Measurements from ENCODE around the gene SLC29A4. TPM values are rescaled to one million over a fixed set of nuclear protein-coding genes. Genes with fewer than 3 reads are reported as not detected.

The SLC29A4 gene
- polyA plus RNA-seq, 1 donor (not counting 4 experiments of a cell fraction or from before 2014, with no cell fraction given), result 0.43 TPM

- Histone ChIP-seq H3K27ac (ENCODE audit: control insufficient read depth, insufficient read depth, low read length) (no peak overlapping the region), H3K4me2 (ENCODE audit: control insufficient read depth, extremely low read depth, insufficient read depth, low read depth, low read length) (no peak overlapping the region), H3K9me3 (ENCODE audit: control insufficient read depth, low read depth, low read length) (no peaks in the 10 kb centered on the region), H3K36me3 (ENCODE audit: control insufficient read depth in 2 of 2, extremely low read depth in 1 of 2, insufficient read depth in 2 of 2, low read length in 2 of 2) (peaks cover 15 to 17% of the 10 kb centered on the region in 2 experiments), H3K9ac (ENCODE audit: control insufficient read depth, extremely low read depth, insufficient read depth, low read length) (no peak overlapping the region), H4K20me1 (ENCODE audit: control insufficient read depth, extremely low read depth, insufficient read depth, low read length) (no peaks in the 10 kb centered on the region), H3K9me1 (ENCODE audit: control insufficient read depth, extremely low read depth, insufficient read depth, low read length) (no peaks in the 10 kb centered on the region), H3K27me3 (ENCODE audit: control insufficient read depth, extremely low read depth, insufficient read depth, low read length) (no peaks in the 10 kb centered on the region), H2AFZ (ENCODE audit: control insufficient read depth, low read length) (no peak overlapping the region), H3K4me1 (ENCODE audit: control insufficient read depth, extremely low read depth, insufficient read depth, low read length) (no peaks in the 10 kb centered on the region), H3K79me2 (ENCODE audit: control insufficient read depth, insufficient read depth, low read length) (no peaks in the 10 kb centered on the region), H3K4me3 (ENCODE audit: control insufficient read depth in 2 of 3, extremely low read depth in 1 of 3, insufficient read depth in 2 of 3, low read depth in 1 of 3, low read length in 3 of 3) (no peak overlapping the region)
- TF ChIP-seq CTCF (optimal IDR thresholded peaks at IDR 0.05 in 1 of 3, IDR thresholded peaks at IDR 0.05 in 1 of 3, conservative IDR thresholded peaks at IDR 0.05 in 1 of 3; ENCODE audit: extremely low read depth in 1 of 3, insufficient read depth in 2 of 3, low read length in 3 of 3) (no peak), EZH2 (IDR thresholded peaks at IDR 0.05; ENCODE audit: low read length) (no peak)
- FAIRE-seq, result no peak
- DNase-seq (ENCODE audit: low read depth, low spot score), result no peak
- dilution Hi-C loops (cut with MboI; ENCODE audit: extremely low pct_ligation_motif_present, low sequenced_read_pairs), result no loop called here
These were observed 42.2 kb downstream of the SLC29A4 start for GRCh38 chr7:5324961-5325360.

- Histone ChIP-seq H3K4me3 (ENCODE audit: control insufficient read depth in 2 of 3, extremely low read depth in 1 of 3, insufficient read depth in 2 of 3, low read depth in 1 of 3, low read length in 3 of 3) (no peak overlapping the region), H4K20me1 (ENCODE audit: control insufficient read depth, extremely low read depth, insufficient read depth, low read length) (peaks cover 7% of the 10 kb centered on the region), H3K9me1 (ENCODE audit: control insufficient read depth, extremely low read depth, insufficient read depth, low read length) (no peaks in the 10 kb centered on the region), H2AFZ (ENCODE audit: control insufficient read depth, low read length) (no peak overlapping the region), H3K79me2 (ENCODE audit: control insufficient read depth, insufficient read depth, low read length) (peaks cover 6% of the 10 kb centered on the region), H3K4me2 (ENCODE audit: control insufficient read depth, extremely low read depth, insufficient read depth, low read depth, low read length) (no peak overlapping the region), H3K27me3 (ENCODE audit: control insufficient read depth, extremely low read depth, insufficient read depth, low read length) (no peaks in the 10 kb centered on the region), H3K36me3 (ENCODE audit: control insufficient read depth in 2 of 2, extremely low read depth in 1 of 2, insufficient read depth in 2 of 2, low read length in 2 of 2) (peaks cover 23 to 26% of the 10 kb centered on the region in 2 experiments), H3K4me1 (ENCODE audit: control insufficient read depth, extremely low read depth, insufficient read depth, low read length) (no peaks in the 10 kb centered on the region), H3K9me3 (ENCODE audit: control insufficient read depth, low read depth, low read length) (no peaks in the 10 kb centered on the region), H3K27ac (ENCODE audit: control insufficient read depth, insufficient read depth, low read length) (no peak overlapping the region), H3K9ac (ENCODE audit: control insufficient read depth, extremely low read depth, insufficient read depth, low read length) (no peak overlapping the region)
- dilution Hi-C loops (cut with MboI; ENCODE audit: extremely low pct_ligation_motif_present, low sequenced_read_pairs), result no loop called here
- TF ChIP-seq EZH2 (IDR thresholded peaks at IDR 0.05; ENCODE audit: low read length), result no peak
- no peak for TF ChIP-seq CTCF (optimal IDR thresholded peaks at IDR 0.05 in 1 of 3, IDR thresholded peaks at IDR 0.05 in 1 of 3, conservative IDR thresholded peaks at IDR 0.05 in 1 of 3; ENCODE audit: extremely low read depth in 1 of 3, insufficient read depth in 2 of 3, low read length in 3 of 3)
- no peak for FAIRE-seq
- DNase-seq (ENCODE audit: low read depth, low spot score), result no peak
These were observed 47.5 kb downstream of the SLC29A4 start for GRCh38 chr7:5330288-5330687.

All from keratinocyte (primary cell).